H1 (cell line): ENCODE measurements around the gene HBEGF. TPM values are rescaled to one million over a fixed set of nuclear protein-coding genes. Genes with fewer than 3 reads are reported as not detected.

Source experiments
- CTCF ChIA-PET: fragments of 300-600 bp; sonication (Branson Sonifier 250); formaldehyde crosslinking; loops from one replicate; lab custom pipeline; 2021; ENCODE audit not compliant: partially characterized antibody; lab: Charles Lee
- POLR2A ChIA-PET: fragments of 300-600 bp; sonication (Branson Sonifier 250); formaldehyde crosslinking; loops from one replicate; lab custom pipeline; 2021; ENCODE audit warnings: inconsistent platforms; ENCODE audit not compliant: partially characterized antibody; lab: Charles Lee
- DNase-seq, 2 experiments: peaks; one replicate each; pipeline versions ENCODE4 v3.0.0 to v3.0.0-alpha.2; 2010 to 2022; ENCODE audit warnings: low spot score in 2 of 2, low read depth in 1 of 2, mixed read lengths in 1 of 2
- FAIRE-seq: peaks from 2 replicates; lab custom pipeline; 2011; peaks lifted over from hg19 to GRCh38; lab: Jason Lieb, UNC
- H2AFZ ChIP-seq: 2 replicates; pipeline ENCODE4 v1.8.1; 2012; ENCODE audit warnings: low read length, inconsistent platforms
- H2AK5ac ChIP-seq: 2 replicates; pipeline ENCODE4 v1.6.1; 2013; ENCODE audit warnings: low read depth, low read length
- H2BK120ac ChIP-seq: replicated peaks from 2 replicates; pipeline ENCODE3; 2013; ENCODE audit warnings: low read depth, low read length, inconsistent platforms
- H2BK12ac ChIP-seq: 2 replicates; pipeline ENCODE4 v1.6.1; 2013; ENCODE audit warnings: low read depth, low read length
- H2BK15ac ChIP-seq: 2 replicates; pipeline ENCODE4 v1.6.1; 2013; ENCODE audit warnings: low read length
- H2BK20ac ChIP-seq: 2 replicates; pipeline ENCODE4 v1.6.1; 2013; ENCODE audit warnings: low read length
- H2BK5ac ChIP-seq: 2 replicates; pipeline ENCODE4 v1.6.1; 2013; ENCODE audit warnings: low read depth, low read length
- H3K14ac ChIP-seq: 2 replicates; pipeline ENCODE4 v1.6.1; 2013; ENCODE audit warnings: inconsistent platforms; ENCODE audit not compliant: insufficient read length
- H3K18ac ChIP-seq: 2 replicates; pipeline ENCODE4 v1.6.1; 2013; ENCODE audit warnings: low read length; ENCODE audit errors: extremely low read depth
- H3K23ac ChIP-seq: 2 replicates; pipeline ENCODE4 v1.6.1; 2013; ENCODE audit warnings: inconsistent platforms; ENCODE audit not compliant: insufficient read length
- H3K23me2 ChIP-seq: 2 replicates; pipeline ENCODE4 v1.6.1; 2013; ENCODE audit warnings: low read depth, low read length
- H3K27ac ChIP-seq: 2 replicates; pipeline ENCODE4 v1.6.1; 2011; ENCODE audit warnings: low read depth, low read length, inconsistent platforms
- H3K27me3 ChIP-seq, 4 experiments: replicated peaks in 1 of 4; 1 replicate in 1 of 4; 2 replicates in 3 of 4; pipeline versions ENCODE4 v1.6.1 to v1.8.1; 2011 to 2013; ENCODE audit warnings: low read length in 3 of 4, mild to moderate bottlenecking in 3 of 4, inconsistent platforms in 2 of 4, mixed read lengths in 2 of 4, moderate library complexity in 1 of 4; ENCODE audit not compliant: control insufficient read depth in 3 of 4, insufficient read depth in 3 of 4; ENCODE audit errors: extremely low read depth in 1 of 4
- H3K36me3 ChIP-seq, 4 experiments: 2 replicates each; pipeline versions ENCODE4 v1.6.1 to v1.8.1; 2011 to 2013; ENCODE audit warnings: mild to moderate bottlenecking in 4 of 4, low read length in 3 of 4, moderate library complexity in 2 of 4, control low read depth in 1 of 4, inconsistent platforms in 1 of 4; ENCODE audit not compliant: insufficient read depth in 4 of 4, control insufficient read depth in 2 of 4
- H3K4ac ChIP-seq: replicated peaks from 2 replicates; pipeline ENCODE3; 2013; ENCODE audit warnings: low read length, low read depth, mixed read lengths, inconsistent platforms; ENCODE audit not compliant: insufficient read length
- H3K4me1 ChIP-seq, 4 experiments: replicated peaks in 1 of 4; 1 replicate in 1 of 4; 2 replicates in 3 of 4; pipeline versions ENCODE4 v1.6.1 to v1.8.1; 2011 to 2013; ENCODE audit warnings: low read length in 3 of 4, inconsistent platforms in 2 of 4, mixed read lengths in 1 of 4; ENCODE audit not compliant: insufficient read depth in 4 of 4, control insufficient read depth in 3 of 4
- H3K4me2 ChIP-seq, 2 experiments: 2 replicates each; pipeline versions ENCODE4 v1.6.1 to v1.8.1; 2011 to 2013; ENCODE audit warnings: low read depth in 2 of 2, low read length in 2 of 2, control low read depth in 1 of 2, inconsistent platforms in 1 of 2, mild to moderate bottlenecking in 1 of 2; ENCODE audit not compliant: insufficient read depth in 1 of 2
- H3K4me3 ChIP-seq, 4 experiments: fragments of 200-600, 300-600 bp in 1 of 4; sonication (generic), shearing (Covaris generic), sonication (Bioruptor Twin) in 1 of 4; 2 replicates each; pipeline versions ENCODE4 v1.5.1 to v1.8.1; 2011 to 2016; ENCODE audit warnings: low read length in 4 of 4, low read depth in 3 of 4, control low read depth in 2 of 4, inconsistent platforms in 2 of 4, mild to moderate bottlenecking in 2 of 4, mixed read lengths in 1 of 4, moderate library complexity in 1 of 4; ENCODE audit not compliant: insufficient read depth in 2 of 4; ENCODE audit errors: extremely low read depth in 1 of 4
- H3K56ac ChIP-seq: replicated peaks from 2 replicates; pipeline ENCODE3; 2013; ENCODE audit warnings: low read depth, mild to moderate bottlenecking, mixed read lengths, low read length, inconsistent platforms; ENCODE audit not compliant: insufficient read length
- H3K79me1 ChIP-seq: 2 replicates; pipeline ENCODE4 v1.6.1; 2013; ENCODE audit warnings: low read depth, low read length, control low read depth
- H3K79me2 ChIP-seq, 2 experiments: 2 replicates each; pipeline versions ENCODE4 v1.6.1 to v1.8.1; 2012 to 2013; ENCODE audit warnings: low read length in 2 of 2, mild to moderate bottlenecking in 2 of 2, inconsistent platforms in 1 of 2; ENCODE audit not compliant: insufficient read depth in 2 of 2, control insufficient read depth in 1 of 2
- H3K9ac ChIP-seq, 4 experiments: replicated peaks in 1 of 4; 1 replicate in 1 of 4; 2 replicates in 3 of 4; pipeline versions ENCODE4 v1.6.1 to v1.8.1; 2011 to 2013; ENCODE audit warnings: low read depth in 3 of 4, low read length in 3 of 4, control low read depth in 2 of 4, mild to moderate bottlenecking in 2 of 4, moderate library complexity in 2 of 4, inconsistent platforms in 1 of 4; ENCODE audit errors: extremely low read depth in 1 of 4
- H3K9me3 ChIP-seq, 2 experiments: 2 replicates each; pipeline versions ENCODE4 v1.6.1 to v1.8.1; 2012 to 2013; ENCODE audit warnings: mild to moderate bottlenecking in 2 of 2, moderate library complexity in 2 of 2, control low read depth in 1 of 2, inconsistent platforms in 1 of 2, low read depth in 1 of 2, low read length in 1 of 2, mixed read lengths in 1 of 2; ENCODE audit not compliant: insufficient read depth in 2 of 2
- H4K20me1 ChIP-seq, 2 experiments: replicated peaks in 1 of 2; 2 replicates each; pipeline versions ENCODE3 to v1.8.1; 2011 to 2013; ENCODE audit warnings: inconsistent platforms in 2 of 2, low read length in 2 of 2, mild to moderate bottlenecking in 1 of 2; ENCODE audit not compliant: insufficient read depth in 2 of 2, control insufficient read depth in 1 of 2
- H4K5ac ChIP-seq: 2 replicates; pipeline ENCODE4 v1.6.1; 2013; ENCODE audit warnings: low read length, low read depth, mixed read lengths, inconsistent platforms; ENCODE audit not compliant: insufficient read length
- H4K8ac ChIP-seq: 2 replicates; pipeline ENCODE4 v1.8.0; 2013; ENCODE audit warnings: mild to moderate bottlenecking, moderate library complexity, low read length, inconsistent platforms; ENCODE audit not compliant: insufficient read depth; ENCODE audit errors: extremely low read depth
- H4K91ac ChIP-seq: replicated peaks from 2 replicates; pipeline ENCODE3; 2013; ENCODE audit warnings: low read length, mixed read lengths, inconsistent platforms; ENCODE audit not compliant: insufficient read length
- EZH2 ChIP-seq: fragments of 200-600 bp; sonication (generic); IDR thresholded peaks from 2 replicates; pipeline ENCODE4 v1.7.1; 2012; ENCODE audit warnings: low read depth, mild to moderate bottlenecking, moderate library complexity, low read length, inconsistent platforms; ENCODE audit not compliant: severe bottlenecking
- HDAC6 ChIP-seq: IDR thresholded peaks from one replicate; pipeline ENCODE4 v1.7.1; 2012; ENCODE audit warnings: low read depth, mild to moderate bottlenecking, inconsistent platforms, low read length, moderate library complexity
- JUN ChIP-seq: IDR thresholded peaks from 2 replicates; pipeline ENCODE4 v1.6.1; 2011; ENCODE audit warnings: low read depth, mild to moderate bottlenecking, improper control_type of control experiment, low read length
- KDM5A ChIP-seq: fragments of 200-600 bp; IDR thresholded peaks from 2 replicates; pipeline ENCODE4 v1.7.1; 2012; ENCODE audit warnings: mild to moderate bottlenecking, low read length, inconsistent platforms, mixed read lengths
- MAFK ChIP-seq: IDR thresholded peaks from 2 replicates; pipeline ENCODE4 v1.6.1; 2012; ENCODE audit warnings: low read depth, mild to moderate bottlenecking, improper control_type of control experiment, low read length
- MAX ChIP-seq: IDR thresholded peaks from 2 replicates; pipeline ENCODE4 v1.6.1; 2012; ENCODE audit warnings: inconsistent platforms
- NANOG ChIP-seq: IDR thresholded peaks from 2 replicates; pipeline ENCODE4 v1.6.1; 2011; ENCODE audit warnings: low read length, low read depth, mild to moderate bottlenecking, inconsistent platforms; ENCODE audit not compliant: insufficient read depth, poor library complexity, severe bottlenecking
- RXRA ChIP-seq: IDR thresholded peaks from 2 replicates; pipeline ENCODE4 v1.6.1; 2011; ENCODE audit warnings: low read depth, mild to moderate bottlenecking, low read length, moderate library complexity; ENCODE audit not compliant: insufficient read depth
- SAP30 ChIP-seq: fragments of 300-600 bp; sonication (generic); IDR thresholded peaks from 2 replicates; pipeline ENCODE4 v1.7.1; 2012; ENCODE audit warnings: low read length, moderate library complexity, mild to moderate bottlenecking, inconsistent platforms; ENCODE audit not compliant: insufficient read depth, insufficient replicate concordance
- TCF12 ChIP-seq: IDR thresholded peaks from 2 replicates; pipeline ENCODE4 v1.6.1; 2011; ENCODE audit warnings: low read depth, mild to moderate bottlenecking, low read length
- WGBS, 2 experiments: shearing (Covaris generic) in 1 of 2; methylation state at CpG; one replicate each; pipeline versions ENCODE4 v1.1.6 to v1.1.7; 2013 to 2015; ENCODE audit warnings: low lambda C conversion rate in 2 of 2, mixed read lengths in 2 of 2, inconsistent platforms in 1 of 2, low coverage in 1 of 2, missing lambda C conversion rate in 1 of 2; ENCODE audit not compliant: insufficient replicate concordance in 2 of 2, insufficient coverage in 1 of 2, insufficient read length in 1 of 2; ENCODE audit errors: extremely low coverage in 1 of 2, missing lambda C conversion rate in 1 of 2; 5-methylcytosine and 5-hydroxymethylcytosine counted together
- polyA plus RNA-seq, 7 experiments: library from polyadenylated mRNA; depleted of rRNA in 3 of 7; stranded (reverse) in 5 of 7; unstranded in 2 of 7; fragments of >200 nt in 5 of 7; fragments of 200-250 nt in 2 of 7; gene quantifications; 1 replicate in 5 of 7; 2 replicates in 1 of 7; 4 replicates in 1 of 7; pipeline versions ENCODE4 v1.2.1 to v1.2.3, GENCODE V29; 2011 to 2013; ENCODE audit warnings: missing spikeins in 2 of 7, mixed read lengths in 2 of 7
- total RNA-seq: library from RNA; stranded (reverse); fragmentation: NEBNext Ultra II Directional; extraction: Animal tissue kit (Norgen Biotek cat#: 25700); gene quantifications from 2 replicates; pipeline ENCODE4 v1.2.1, GENCODE V29; 2021

Gene HBEGF
- total and polyA plus RNA-seq, 2 of the 8 experiments (the other 6 are each of a cell fraction or from before 2014, with no cell fraction given) = 2.4 to 2.5 TPM

- peaks cover 0 to 84% of the 10 kb centered on the region in 2 experiments; a peak in 2 of 4 replicates for H3K79me2 ChIP-seq
- H2AFZ ChIP-seq = no peak overlapping the region
- no peak overlapping the region for H3K27ac ChIP-seq
- no peak overlapping the region for H3K23ac ChIP-seq
- ChIA-PET CTCF (interaction anchor here (1.0 to 2.0 kb wide), 5 partner anchors 38 to 64 kb away, joined by 3 to 5 read pairs (median 4); no protein-coding TSS in a partner anchor), POLR2A (no interaction called here)
- H2BK20ac ChIP-seq = no peak overlapping the region
- no peak overlapping the region for H3K14ac ChIP-seq
- no peak overlapping the region for H4K91ac ChIP-seq
- no peak overlapping the region for H4K8ac ChIP-seq
- FAIRE-seq (no peak), DNase-seq (no peak)
- no peak overlapping the region for H2BK120ac ChIP-seq
- no peak overlapping the region for H3K9ac ChIP-seq
- no peak overlapping the region for H3K56ac ChIP-seq
- H2BK15ac ChIP-seq = no peak overlapping the region
- H3K27me3 ChIP-seq = no peaks in the 10 kb centered on the region
- no peak overlapping the region for H3K4me2 ChIP-seq
- H3K23me2 ChIP-seq = no peaks in the 10 kb centered on the region; the same call in 1 of the 2 replicates
- H3K4me3 ChIP-seq = no peak overlapping the region
- H3K9me3 ChIP-seq = no peaks in the 10 kb centered on the region
- H3K4ac ChIP-seq = no peak overlapping the region
- no peak overlapping the region for H3K18ac ChIP-seq
- H3K36me3 ChIP-seq = no peaks in the 10 kb centered on the region
- no peaks in the 10 kb centered on the region for H4K20me1 ChIP-seq
- no peaks in the 10 kb centered on the region for H3K4me1 ChIP-seq
- no peak overlapping the region for H2AK5ac ChIP-seq
- H2BK12ac ChIP-seq = no peak overlapping the region
- H3K79me1 ChIP-seq = no peaks in the 10 kb centered on the region; the same call in 1 of the 2 replicates
- WGBS, 2 experiments = 88% methylated on average over 7 of the region's 7 CpGs; no CpG with 5 or more reads in 1 of the 2 experiments
- H2BK5ac ChIP-seq = no peak overlapping the region
- H4K5ac ChIP-seq = no peak overlapping the region
- TF ChIP-seq SAP30 (no peak), NANOG (no peak), JUN (no peak), MAFK (no peak), HDAC6 (no peak), TCF12 (no peak), MAX (no peak), KDM5A (no peak), EZH2 (no peak), RXRA (no peak)
Observed at GRCh38 chr5:140287801-140288521, 58.4 kb downstream of the HBEGF start.
